Kidney (tissue), 14 donors: ENCODE data around the gene NRXN2. TPM values are rescaled to one million over a fixed set of nuclear protein-coding genes. Genes with fewer than 3 reads are reported as not detected.

Experiments
- DNase-seq, 5 donors: peaks; one replicate each; pipeline ENCODE4 v3.0.0-alpha.2; 2013 to 2020
- FAIRE-seq: peaks from 2 replicates; lab custom pipeline; 2012; peaks lifted over from hg19 to GRCh38; lab: Jason Lieb, UNC
- H3K27ac ChIP-seq, 2 donors: one replicate each; pipeline ENCODE4 v1.7.0; 2013; ENCODE audit warnings: low read depth in 2 of 2, low read length in 2 of 2, inconsistent platforms in 1 of 2
- H3K27me3 ChIP-seq: one replicate; pipeline ENCODE4 v1.7.1; 2013; ENCODE audit warnings: low read length, inconsistent platforms; ENCODE audit not compliant: control insufficient read depth, insufficient read depth
- H3K36me3 ChIP-seq, 3 donors: one replicate each; pipeline versions ENCODE4 v1.7.0 to v1.7.1; 2013; ENCODE audit warnings: low read length in 3 of 3, control low read depth in 1 of 3, inconsistent platforms in 1 of 3; ENCODE audit not compliant: insufficient read depth in 3 of 3, control insufficient read depth in 2 of 3
- H3K4me1 ChIP-seq, 3 donors: one replicate each; pipeline versions ENCODE4 v1.7.0 to v1.7.1; 2013; ENCODE audit warnings: low read length in 3 of 3, inconsistent platforms in 1 of 3, low read depth in 1 of 3; ENCODE audit not compliant: control insufficient read depth in 2 of 3, insufficient read depth in 2 of 3
- H3K4me3 ChIP-seq, 3 donors: one replicate each; pipeline versions ENCODE4 v1.7.0 to v1.8.1; 2013; ENCODE audit warnings: low read length in 3 of 3, control low read depth in 1 of 3, inconsistent platforms in 1 of 3
- H3K9ac ChIP-seq, 3 donors: one replicate each; pipeline versions ENCODE4 v1.7.0 to v1.7.1; 2013; ENCODE audit warnings: low read length in 3 of 3, control low read depth in 1 of 3, inconsistent platforms in 1 of 3
- H3K9me3 ChIP-seq, 3 donors: one replicate each; pipeline versions ENCODE4 v1.7.0 to v1.7.1; 2013; ENCODE audit warnings: low read length in 3 of 3, control low read depth in 1 of 3, inconsistent platforms in 1 of 3; ENCODE audit not compliant: control insufficient read depth in 2 of 3, insufficient read depth in 1 of 3
- intact Hi-C: fragments of 100-400 bp; cut with DNase I; formaldehyde crosslinking; loops from one replicate; pipeline ENCODE4 v1.11.1; 2022
- polyA plus RNA-seq: library from polyadenylated mRNA; stranded (reverse); fragments of 350-450 nt; fragmentation: Illumina TruSeq; extraction: RNeasy Lipid Tissue Mini Kit (QIAGEN cat#74804); gene quantifications from one replicate; pipeline ENCODE4 v1.2.3, GENCODE V29; 2014; ENCODE audit warnings: low read depth, low replicate concordance; ENCODE audit not compliant: insufficient read depth
- total RNA-seq: library from RNA; stranded (reverse); fragmentation: NEBNext Ultra II Directional; extraction: Animal tissue kit (Norgen Biotek cat#: 25700); gene quantifications from one replicate; pipeline ENCODE4 v1.2.1, GENCODE V29; 2021
- TF ChIP-seq, protein P1 (sequence below): IDR thresholded peaks from 3 replicates; pipeline ENCODE4 v1.5.1; 2012; ENCODE audit warnings: mild to moderate bottlenecking, moderate library complexity, borderline replicate concordance; ENCODE audit not compliant: insufficient read depth; ENCODE audit errors: extremely low read depth
- donor health status: control.
- donor health status: control.
- donor health status: control.
- donor health status: control.
- donor health status: control.
- donor health status: DM: yes; HTN: yes; CAD: no.
- donor health status: Normal renal cell carcinoma (clear cell type).

The NRXN2 gene
- total and polyA plus RNA-seq, 2 donors from 2014 or later, result 13.3 to 22.0 TPM

DNA sequence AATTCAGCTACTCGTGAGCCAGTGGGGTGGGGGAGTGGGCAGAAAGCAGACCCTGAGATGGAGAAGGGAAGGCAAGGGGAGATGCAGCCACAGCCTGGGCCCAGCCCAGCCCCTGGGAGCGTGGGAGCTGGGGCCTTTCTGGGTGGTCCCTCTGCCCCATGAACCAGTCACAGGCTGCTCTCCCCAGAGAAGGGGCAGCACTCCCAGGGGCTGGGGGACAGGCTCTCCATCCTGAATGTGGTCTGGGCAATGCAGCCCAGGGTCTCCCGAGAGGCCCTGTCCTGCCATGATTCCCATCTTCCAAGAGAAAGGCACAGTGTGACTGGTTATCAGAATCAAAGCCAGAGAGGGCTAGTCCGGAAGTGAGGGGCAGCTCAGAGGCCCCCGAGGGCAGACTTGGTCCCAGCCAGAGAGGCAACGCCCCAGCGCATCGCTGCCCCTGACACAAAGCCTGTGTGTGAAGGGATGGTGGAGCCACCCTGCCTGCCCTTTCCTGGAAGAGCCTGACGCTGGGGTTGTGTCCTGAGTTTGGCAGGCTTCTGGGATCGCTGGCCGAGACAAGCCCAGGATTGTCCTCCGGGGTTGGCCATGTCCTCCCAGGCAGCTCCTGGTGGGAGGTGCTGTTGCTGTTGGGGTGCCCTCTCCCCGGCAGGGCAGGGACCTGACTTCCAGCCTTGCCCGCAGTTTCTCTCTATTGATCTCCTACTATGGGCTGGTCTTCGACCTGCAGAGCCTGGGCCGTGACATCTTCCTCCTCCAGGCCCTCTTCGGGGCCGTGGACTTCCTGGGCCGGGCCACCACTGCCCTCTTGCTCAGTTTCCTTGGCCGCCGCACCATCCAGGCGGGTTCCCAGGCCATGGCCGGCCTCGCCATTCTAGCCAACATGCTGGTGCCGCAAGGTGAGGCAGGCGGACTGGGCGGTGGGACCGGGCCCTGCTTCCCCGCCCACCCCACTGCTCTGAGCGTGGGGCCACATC lies 155.8 kb downstream of the NRXN2 start:
- DNase-seq (peak in 4 of 5 donors; percentile 44 to 73 (median 58)), FAIRE-seq (no peak)
- intact Hi-C loops, result no loop called here
- H3K36me3 ChIP-seq, result peaks cover 0 to 3% (median 0%) of the 10 kb centered on the region in 3 donors
- no peaks in the 10 kb centered on the region for H3K4me1 ChIP-seq
- no peak overlapping the region for H3K9ac ChIP-seq
- H3K27me3 ChIP-seq, result no peaks in the 10 kb centered on the region
- no peak overlapping the region for H3K4me3 ChIP-seq
- no peaks in the 10 kb centered on the region for H3K9me3 ChIP-seq
- TF ChIP-seq, protein P1, sequence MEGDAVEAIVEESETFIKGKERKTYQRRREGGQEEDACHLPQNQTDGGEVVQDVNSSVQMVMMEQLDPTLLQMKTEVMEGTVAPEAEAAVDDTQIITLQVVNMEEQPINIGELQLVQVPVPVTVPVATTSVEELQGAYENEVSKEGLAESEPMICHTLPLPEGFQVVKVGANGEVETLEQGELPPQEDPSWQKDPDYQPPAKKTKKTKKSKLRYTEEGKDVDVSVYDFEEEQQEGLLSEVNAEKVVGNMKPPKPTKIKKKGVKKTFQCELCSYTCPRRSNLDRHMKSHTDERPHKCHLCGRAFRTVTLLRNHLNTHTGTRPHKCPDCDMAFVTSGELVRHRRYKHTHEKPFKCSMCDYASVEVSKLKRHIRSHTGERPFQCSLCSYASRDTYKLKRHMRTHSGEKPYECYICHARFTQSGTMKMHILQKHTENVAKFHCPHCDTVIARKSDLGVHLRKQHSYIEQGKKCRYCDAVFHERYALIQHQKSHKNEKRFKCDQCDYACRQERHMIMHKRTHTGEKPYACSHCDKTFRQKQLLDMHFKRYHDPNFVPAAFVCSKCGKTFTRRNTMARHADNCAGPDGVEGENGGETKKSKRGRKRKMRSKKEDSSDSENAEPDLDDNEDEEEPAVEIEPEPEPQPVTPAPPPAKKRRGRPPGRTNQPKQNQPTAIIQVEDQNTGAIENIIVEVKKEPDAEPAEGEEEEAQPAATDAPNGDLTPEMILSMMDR, result no peak
- no peak overlapping the region for H3K27ac ChIP-seq

DNA sequence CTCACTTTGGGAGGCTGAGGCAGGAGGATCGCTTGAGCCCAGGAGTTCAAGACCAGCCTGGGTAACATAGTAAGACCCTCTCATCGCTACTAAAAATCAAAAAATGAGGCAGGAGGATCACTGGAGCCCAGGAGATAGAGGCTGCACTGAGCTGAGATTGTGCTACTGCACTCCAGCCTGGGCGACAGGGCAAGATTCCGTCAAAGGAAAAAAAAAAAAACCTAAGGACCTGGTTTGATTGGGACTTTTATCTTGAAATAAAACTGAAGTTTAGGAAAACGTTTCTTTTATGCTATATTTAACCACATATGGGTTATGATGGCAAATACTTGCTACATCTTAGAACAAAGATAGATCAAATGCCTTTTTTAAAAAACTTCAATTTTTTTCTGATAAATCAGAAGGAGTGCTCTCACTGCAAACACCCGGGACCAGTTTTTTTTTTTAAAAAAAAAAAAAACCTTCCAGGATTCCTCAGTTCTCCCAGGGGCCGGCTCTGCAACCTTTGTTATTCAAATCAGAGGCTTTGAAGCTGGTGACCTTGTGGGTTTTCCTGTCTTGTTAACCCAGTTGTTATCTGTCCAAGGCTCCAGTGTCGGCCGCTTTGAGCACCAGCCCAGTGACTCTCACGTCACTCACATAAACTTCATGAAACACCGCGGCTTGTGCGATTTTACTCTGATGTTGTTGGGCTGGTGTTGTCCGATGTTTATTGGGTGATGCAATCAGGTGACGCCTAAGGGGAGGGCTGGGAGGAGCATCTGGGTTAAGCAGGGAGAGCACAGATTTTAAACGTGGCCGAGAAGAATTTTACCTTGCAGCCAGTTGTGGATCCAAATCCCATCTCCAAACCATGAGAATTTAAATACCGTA lies 156.7 kb downstream of the NRXN2 start:
- Histone ChIP-seq H3K4me1 (no peaks in the 10 kb centered on the region), H3K27ac (no peak overlapping the region), H3K36me3 (peaks cover 0 to 3% (median 0%) of the 10 kb centered on the region in 3 donors), H3K9ac (no peak overlapping the region), H3K27me3 (no peaks in the 10 kb centered on the region), H3K9me3 (no peaks in the 10 kb centered on the region), H3K4me3 (no peak overlapping the region)
- FAIRE-seq (no peak), DNase-seq (peak; percentile 60 to 95 (median 86))
- intact Hi-C loops, result no loop called here
- TF ChIP-seq, protein P1, result no peak

DNA sequence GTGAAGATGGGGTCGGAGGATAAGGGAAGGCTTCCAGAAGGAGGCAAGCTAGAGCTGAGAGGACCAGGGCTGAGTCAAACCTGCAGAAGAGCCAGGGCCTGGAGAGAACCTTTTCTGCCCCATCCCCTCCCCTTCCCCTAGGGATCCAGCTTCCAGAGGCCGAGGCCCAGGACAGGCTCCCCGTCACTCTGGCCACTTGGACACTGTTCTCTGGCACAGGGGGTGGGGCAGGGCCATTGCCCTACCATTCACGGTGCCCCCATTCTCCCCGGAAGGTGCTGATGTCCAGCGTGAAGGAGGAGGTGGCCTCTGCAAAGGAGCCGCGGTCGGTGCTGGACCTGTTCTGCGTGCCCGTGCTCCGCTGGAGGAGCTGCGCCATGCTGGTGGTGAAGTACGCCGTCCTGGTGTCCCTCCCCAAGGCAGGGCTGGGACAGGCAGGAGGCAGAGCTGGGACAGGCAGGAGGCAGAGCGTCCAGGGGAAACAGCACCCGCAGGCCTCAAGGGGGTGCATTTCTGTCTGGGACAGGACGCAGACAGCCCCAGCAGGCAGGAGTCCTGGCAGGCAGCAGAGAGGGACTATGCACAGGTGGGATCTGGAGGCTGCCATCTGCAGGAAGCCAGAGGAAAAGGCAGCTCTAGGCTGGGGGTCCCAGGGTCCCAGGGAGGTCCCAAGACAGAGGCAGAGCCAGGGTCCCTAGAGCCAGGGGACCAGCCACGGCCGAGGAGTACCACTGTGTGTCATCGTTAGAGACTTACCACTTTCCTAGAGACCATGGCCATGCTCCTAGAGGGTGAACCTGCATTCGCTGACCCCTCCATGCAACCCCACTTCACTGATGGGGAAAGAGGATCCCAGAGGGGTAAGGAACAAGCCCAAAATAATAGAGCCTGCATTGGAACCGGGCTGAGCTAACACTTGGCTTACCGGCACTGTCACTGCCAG lies 157.8 kb downstream of the NRXN2 start:
- H3K9ac ChIP-seq, result no peak overlapping the region
- FAIRE-seq (no peak), DNase-seq (peak in 1 of 5 donors; percentile 64)
- H3K27me3 ChIP-seq, result no peaks in the 10 kb centered on the region
- no peaks in the 10 kb centered on the region for H3K9me3 ChIP-seq
- H3K36me3 ChIP-seq, result peaks cover 0 to 3% (median 0%) of the 10 kb centered on the region in 3 donors
- no peaks in the 10 kb centered on the region for H3K4me1 ChIP-seq
- TF ChIP-seq, protein P1, result no peak
- no peak overlapping the region for H3K4me3 ChIP-seq
- no peak overlapping the region for H3K27ac ChIP-seq
- intact Hi-C loops, result no loop called here
